Measurements from ENCODE around the gene NAT8L. TPM values are rescaled to one million over a fixed set of nuclear protein-coding genes. Genes with fewer than 3 reads are reported as not detected.

NAT8L gene
- polyA plus RNA-seq, 3 donors: 5.6 to 7.6 (median 7.3) TPM

- no peak for DNase-seq (ENCODE audit: low read depth in 3 of 3, low spot score in 2 of 3)
These were observed 30.1 kb downstream of the NAT8L start for GRCh38 chr4:2089222-2089621.

GRCh38 chr4:2090642-2091041 lies 31.5 kb downstream of the NAT8L start:
- DNase-seq (ENCODE audit: low read depth in 3 of 3, low spot score in 2 of 3): no peak

DNA sequence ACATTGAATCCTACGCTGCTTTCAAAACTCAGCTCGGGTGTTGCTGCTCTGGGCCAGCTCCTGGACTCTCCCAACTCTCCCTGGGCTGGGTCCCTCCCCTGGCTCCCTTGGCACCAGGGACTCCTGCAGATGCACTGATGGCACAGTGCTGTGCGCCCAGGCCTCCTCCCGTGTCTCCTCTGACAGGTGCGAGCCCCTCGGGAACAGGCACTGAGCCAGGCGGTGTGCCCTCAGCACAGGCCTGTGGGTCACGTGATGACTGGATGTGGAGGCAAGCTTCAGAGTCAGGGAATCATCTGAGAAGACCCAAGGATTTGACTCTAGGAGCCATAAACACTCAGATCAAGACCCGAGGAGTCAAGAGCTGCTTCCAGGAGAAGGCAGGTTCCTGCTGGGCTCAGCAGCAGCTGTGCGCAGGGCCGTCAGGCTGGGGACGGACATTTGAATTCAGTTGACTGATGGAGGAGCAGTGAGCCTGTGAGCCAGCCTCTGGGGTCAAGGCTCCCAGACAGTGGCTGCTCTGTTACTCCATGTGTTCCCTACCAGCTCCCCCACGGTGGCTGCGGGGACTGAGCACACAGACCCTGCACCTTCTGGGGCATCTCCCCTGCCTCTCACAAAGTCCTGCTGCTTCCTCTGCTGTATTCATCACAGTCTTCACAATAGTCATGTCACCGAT lies 33.0 kb downstream of the NAT8L start:
- DNase-seq (ENCODE audit: low read depth in 3 of 3, low spot score in 2 of 3): no peak

- DNase-seq (ENCODE audit: low read depth in 3 of 3, low spot score in 2 of 3): no peak
These were observed 33.5 kb downstream of the NAT8L start for GRCh38 chr4:2092669-2093053.

DNA sequence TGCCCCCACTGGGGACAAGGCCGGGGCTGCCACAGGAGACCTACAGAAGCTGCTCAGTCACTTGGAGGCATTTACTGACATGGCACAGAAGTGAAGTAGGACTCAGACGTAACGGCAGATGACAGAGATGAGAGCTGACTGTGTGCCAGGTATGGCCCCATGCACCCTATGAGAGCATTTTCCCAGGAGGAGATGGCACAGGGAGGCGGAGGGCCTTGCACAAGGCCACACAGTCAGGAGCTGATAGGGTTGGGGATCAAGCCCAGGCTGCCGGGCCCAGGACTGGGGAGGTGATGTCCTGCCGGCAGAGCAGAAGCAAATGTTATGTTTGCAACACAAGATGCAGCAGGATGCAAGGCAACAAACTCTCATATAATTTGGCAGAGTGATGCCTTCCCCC lies 34.1 kb downstream of the NAT8L start:
- DNase-seq (ENCODE audit: low read depth in 3 of 3, low spot score in 2 of 3): no peak

DNA sequence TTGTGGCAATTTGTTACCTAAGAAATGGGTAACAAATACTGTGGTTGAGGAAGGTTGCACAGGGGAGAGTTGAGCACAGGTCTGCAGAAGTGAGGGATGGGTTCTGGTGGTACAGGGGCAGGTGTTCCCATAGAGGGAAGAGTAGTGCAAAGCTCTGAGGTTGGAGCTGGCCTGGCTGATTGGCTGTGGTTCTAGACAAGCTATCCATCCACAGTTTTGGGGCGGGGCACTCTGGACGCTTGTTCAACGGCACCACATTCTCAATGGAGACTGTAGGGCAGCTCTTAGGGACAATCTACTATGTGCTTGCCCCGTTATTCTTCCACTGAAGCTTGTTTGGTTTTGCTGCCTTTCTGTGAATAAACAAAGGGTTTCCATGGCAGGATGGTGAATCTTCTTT lies 35.4 kb downstream of the NAT8L start:
- no peak for DNase-seq (ENCODE audit: low read depth in 3 of 3, low spot score in 2 of 3)

DNA sequence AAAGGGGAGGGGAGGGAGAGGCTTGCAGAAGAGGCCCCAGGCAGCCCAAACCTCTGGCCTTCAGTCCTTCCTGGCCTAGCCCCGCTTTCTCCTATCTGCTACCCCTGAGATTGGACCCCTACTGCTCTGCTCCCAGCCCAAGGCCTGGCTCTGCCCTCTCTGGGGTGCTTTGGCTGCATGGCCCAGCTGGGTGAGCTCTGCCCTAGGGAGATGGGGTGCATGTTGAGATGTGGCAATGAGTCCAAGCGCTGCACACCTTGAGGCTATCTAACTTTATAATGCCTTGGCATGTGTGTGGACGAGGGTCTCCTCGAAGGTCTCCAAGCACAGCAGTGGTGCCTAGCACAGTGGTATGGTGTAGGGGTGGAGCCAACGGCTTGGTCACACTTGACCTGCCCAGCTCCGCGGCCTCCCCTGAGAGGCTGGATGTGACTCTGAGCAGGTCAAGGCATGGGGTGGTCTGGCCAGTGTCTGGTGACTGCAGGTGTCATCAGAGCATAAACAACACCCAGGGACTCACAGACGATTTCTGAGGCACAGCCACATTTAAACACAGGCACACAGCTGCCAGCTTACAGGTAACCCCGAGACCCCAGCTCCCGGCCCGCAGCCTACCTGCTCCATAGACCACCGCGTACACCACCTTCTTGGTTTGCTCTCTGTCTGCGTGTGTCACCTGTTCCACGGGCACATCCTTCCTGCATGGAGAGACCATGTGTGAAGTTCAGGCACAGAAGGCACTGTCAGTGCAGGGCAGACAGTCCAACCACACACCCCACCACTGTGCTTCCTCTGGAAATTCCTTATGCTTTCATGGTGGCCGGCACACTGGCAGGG lies 36.3 kb downstream of the NAT8L start:
- DNase-seq (ENCODE audit: low read depth in 3 of 3, low spot score in 2 of 3): no peak

DNA sequence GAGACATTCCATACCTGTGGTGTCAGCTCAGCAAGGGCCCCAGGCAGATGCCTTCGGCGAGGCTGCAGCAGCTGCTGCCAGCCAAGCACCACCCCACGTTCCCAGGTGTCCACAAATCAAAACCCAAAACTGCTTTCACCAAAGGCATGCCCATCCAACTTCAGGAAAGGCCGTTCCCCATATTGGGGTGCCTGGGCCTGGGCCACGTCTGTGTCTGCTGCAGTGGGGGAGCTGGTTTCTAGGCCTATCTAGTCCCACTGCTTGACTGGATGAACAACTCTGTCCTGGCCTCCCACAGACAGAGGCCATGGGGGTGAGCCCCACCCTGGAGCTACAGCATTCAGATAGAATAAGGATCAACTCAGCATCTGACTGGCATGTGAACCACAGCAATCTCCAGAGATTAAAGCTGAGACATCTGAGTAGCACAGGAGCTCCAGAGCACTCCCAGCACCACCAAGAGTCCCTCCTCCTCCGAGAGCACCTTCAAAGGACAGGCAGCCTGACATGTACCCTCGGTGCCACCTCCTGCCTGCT lies 37.0 kb downstream of the NAT8L start:
- no peak for DNase-seq (ENCODE audit: low read depth in 3 of 3, low spot score in 2 of 3)

- no peak for DNase-seq (ENCODE audit: low read depth in 3 of 3, low spot score in 2 of 3)
These were observed 42.4 kb downstream of the NAT8L start for GRCh38 chr4:2101346-2102044.

- DNase-seq (ENCODE audit: low read depth in 3 of 3, low spot score in 2 of 3): no peak
These were observed 43.1 kb downstream of the NAT8L start for GRCh38 chr4:2102045-2102883.

DNA sequence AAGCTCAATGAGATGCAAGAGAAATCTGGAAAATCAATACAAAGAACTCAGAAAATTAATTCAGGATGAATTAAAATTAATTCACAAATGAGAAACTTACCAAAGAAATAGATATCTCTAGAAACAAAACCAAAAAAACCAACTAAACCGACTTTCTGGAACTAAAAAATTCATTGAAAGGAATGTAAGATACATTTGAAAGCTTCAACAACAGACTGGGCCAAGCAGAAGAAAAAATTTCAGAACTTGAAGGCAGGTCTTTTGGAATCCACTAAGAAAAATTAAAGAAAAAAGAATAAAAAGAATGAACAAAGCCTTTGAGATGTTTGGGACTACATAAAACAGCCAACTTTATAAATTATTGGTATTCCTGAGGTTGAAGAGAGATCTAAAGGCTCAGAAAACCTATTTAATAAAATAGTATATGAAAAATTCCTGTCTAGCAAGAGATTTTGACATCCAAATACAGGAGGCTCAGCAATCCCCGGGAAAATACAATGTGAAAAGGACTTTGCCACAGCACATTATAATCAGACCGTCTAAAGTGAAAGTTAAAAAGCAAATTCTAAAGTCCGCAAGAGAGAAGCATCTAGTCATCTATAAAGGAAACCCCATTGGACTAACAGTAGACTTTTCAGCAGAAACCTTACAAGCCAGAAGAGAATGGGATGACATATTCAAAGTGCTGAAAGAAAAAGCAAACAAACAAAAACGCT lies 44.2 kb downstream of the NAT8L start:
- no peak for DNase-seq (ENCODE audit: low read depth in 3 of 3, low spot score in 2 of 3)

GRCh38 chr4:2103843-2104547 lies 44.9 kb downstream of the NAT8L start:
- DNase-seq (ENCODE audit: low read depth in 3 of 3, low spot score in 2 of 3): no peak

GRCh38 chr4:2104556-2105345 lies 45.6 kb downstream of the NAT8L start:
- no peak for DNase-seq (ENCODE audit: low read depth in 3 of 3, low spot score in 2 of 3)

GRCh38 chr4:2105559-2105958 lies 46.4 kb downstream of the NAT8L start:
- no peak for DNase-seq (ENCODE audit: low read depth in 3 of 3, low spot score in 2 of 3)

GRCh38 chr4:2116687-2117400 lies 57.7 kb downstream of the NAT8L start:
- no peak for DNase-seq (ENCODE audit: low read depth in 3 of 3, low spot score in 2 of 3)
